Bronchial epithelial cell (primary cell): ENCODE data around the gene COG3. TPM values are rescaled to one million over a fixed set of nuclear protein-coding genes. Genes with fewer than 3 reads are reported as not detected.
A peak's percentile ranks its signal among the peaks of the same experiment; 100 is the strongest.

Experiments used
- DNase-seq: peaks from one replicate; pipeline ENCODE4 v3.0.0-alpha.2; 2010; ENCODE audit warnings: low read depth
- FAIRE-seq: peaks from 2 replicates; lab custom pipeline; 2011; peaks lifted over from hg19 to GRCh38; lab: Jason Lieb, UNC
- H3K27me3 ChIP-seq: 2 replicates; pipeline ENCODE4 v1.5.1; 2011; ENCODE audit warnings: low read length; ENCODE audit not compliant: control insufficient read depth, insufficient read depth
- H3K36me3 ChIP-seq: 2 replicates; pipeline ENCODE4 v1.5.1; 2011; ENCODE audit warnings: low read length; ENCODE audit not compliant: control insufficient read depth, insufficient read depth
- H3K4me3 ChIP-seq: 2 replicates; pipeline ENCODE4 v1.5.1; 2011; ENCODE audit warnings: mild to moderate bottlenecking, low read depth, low read length, control low read depth
- CTCF ChIP-seq: IDR thresholded peaks from 2 replicates; pipeline ENCODE4 v1.5.1; 2011; ENCODE audit warnings: mild to moderate bottlenecking, moderate library complexity, low read length, control low read depth, inconsistent platforms; ENCODE audit not compliant: insufficient read depth, severe bottlenecking
- total RNA-seq: library from RNA; depleted of rRNA; stranded (reverse); fragments of >200 nt; gene quantifications from 2 replicates; pipeline ENCODE4 v1.2.1, GENCODE V29; 2014

COG3 gene
- total RNA-seq, 1 donor from 2014 or later = 47.4 TPM

GRCh38 chr13:45576466-45576865, 111.7 kb downstream of the COG3 start:
- no peaks in the 10 kb centered on the region for H3K36me3 ChIP-seq
- FAIRE-seq = no peak

GRCh38 chr13:45582408-45583076, 117.8 kb downstream of the COG3 start:
- no peak overlapping the region for H3K4me3 ChIP-seq
- DNase-seq (no peak), FAIRE-seq (no peak)
- no peak for TF ChIP-seq CTCF
- no peaks in the 10 kb centered on the region for H3K27me3 ChIP-seq
- no peaks in the 10 kb centered on the region for H3K36me3 ChIP-seq

More at GRCh38 chr13:45576466-45576865, 111.7 kb downstream of the COG3 start:
- no peak for TF ChIP-seq CTCF
- Histone ChIP-seq H3K27me3 (no peaks in the 10 kb centered on the region), H3K4me3 (no peak overlapping the region)
- DNase-seq = no peak

- peak; percentile 32 for DNase-seq
- TF ChIP-seq CTCF = peak; percentile 58
- Histone ChIP-seq H3K4me3 (no peak overlapping the region), H3K27me3 (no peaks in the 10 kb centered on the region), H3K36me3 (no peaks in the 10 kb centered on the region)
- no peak for FAIRE-seq
Measured at GRCh38 chr13:45584816-45585215, 120.1 kb downstream of the COG3 start.

Other genes with a start within 250 kb of the COG3 start
- gene TPT1, start 123.8 kb upstream of the COG3 start, total RNA-seq = 6,256 and 7,903 TPM in 2 replicates
- 13.8 and 18.4 TPM in 2 replicates for gene SLC25A30, start 46.6 kb upstream of the COG3 start, total RNA-seq
- gene ERICH6B, start 150.8 kb downstream of the COG3 start, total RNA-seq = not detected in 2 replicates
- gene CBY2, start 237.4 kb downstream of the COG3 start, total RNA-seq = not detected in 2 replicates